AG04450 (cell line): Measurements from ENCODE around the gene PSD2. TPM values are rescaled to one million over a fixed set of nuclear protein-coding genes. Genes with fewer than 3 reads are reported as not detected.

Source experiments
- CTCF ChIA-PET: fragments of 300-600, 350-600 bp; formaldehyde crosslinking; extraction: SDS; loops from one replicate; lab custom pipeline; 2022; ENCODE audit warnings: antibody characterized with exemption, inconsistent platforms; lab: Charles Lee
- POLR2A ChIA-PET: fragments of 350-600 bp; formaldehyde crosslinking; extraction: SDS; loops from one replicate; lab custom pipeline; 2021; ENCODE audit warnings: antibody characterized with exemption, inconsistent platforms; lab: Yijun Ruan, JAX
- DNase-seq: peaks from one replicate; pipeline ENCODE4 v3.0.0-alpha.2; 2011; ENCODE audit warnings: low read depth, low spot score
- H3K27ac ChIP-seq: one replicate; pipeline ENCODE4 v1.5.1; 2012; ENCODE audit warnings: low read depth, low read length, control low read depth
- H3K27me3 ChIP-seq: one replicate; pipeline ENCODE4 v1.6.0; 2012; ENCODE audit warnings: low read length; ENCODE audit not compliant: control insufficient read depth, insufficient read depth
- H3K4me3 ChIP-seq: 2 replicates; pipeline ENCODE4 v1.5.1; 2011; ENCODE audit warnings: mild to moderate bottlenecking, low read depth, low read length, control low read depth
- H3K9me3 ChIP-seq: 2 replicates; pipeline ENCODE4 v1.5.1; 2012; ENCODE audit warnings: low read length; ENCODE audit not compliant: control insufficient read depth, insufficient read depth
- CTCF ChIP-seq: IDR thresholded peaks from 2 replicates; pipeline ENCODE4 v1.5.1; 2011; ENCODE audit warnings: low read depth, low read length, control low read depth, inconsistent platforms
- polyA plus RNA-seq: library from polyadenylated mRNA; depleted of rRNA; stranded (reverse); fragments of >200 nt; gene quantifications from 2 replicates; pipeline ENCODE4 v1.2.3, GENCODE V29; 2011

PSD2 gene
- polyA plus RNA-seq, 1 experiment: not detected

- H3K9me3 ChIP-seq: no peaks in the 10 kb centered on the region; the same call in 1 of the 2 replicates
- CTCF ChIA-PET: no interaction called here
- DNase-seq: no peak
- H3K27ac ChIP-seq: no peak overlapping the region
- no peak overlapping the region for H3K4me3 ChIP-seq
- peaks cover 5% of the 10 kb centered on the region for H3K27me3 ChIP-seq
- TF ChIP-seq CTCF: no peak
- POLR2A ChIA-PET: no interaction called here
These were observed 16.7 kb downstream of the PSD2 start for GRCh38 chr5:139812323-139812722.

GRCh38 chr5:139812836-139813805 lies 17.5 kb downstream of the PSD2 start:
- ChIA-PET CTCF (no interaction called here), POLR2A (no interaction called here)
- H3K4me3 ChIP-seq: no peak overlapping the region
- no peak for TF ChIP-seq CTCF
- no peaks in the 10 kb centered on the region; the same call in 1 of the 2 replicates for H3K9me3 ChIP-seq
- no peak overlapping the region for H3K27ac ChIP-seq
- DNase-seq: no peak
- H3K27me3 ChIP-seq: peaks cover 11% of the 10 kb centered on the region

DNA sequence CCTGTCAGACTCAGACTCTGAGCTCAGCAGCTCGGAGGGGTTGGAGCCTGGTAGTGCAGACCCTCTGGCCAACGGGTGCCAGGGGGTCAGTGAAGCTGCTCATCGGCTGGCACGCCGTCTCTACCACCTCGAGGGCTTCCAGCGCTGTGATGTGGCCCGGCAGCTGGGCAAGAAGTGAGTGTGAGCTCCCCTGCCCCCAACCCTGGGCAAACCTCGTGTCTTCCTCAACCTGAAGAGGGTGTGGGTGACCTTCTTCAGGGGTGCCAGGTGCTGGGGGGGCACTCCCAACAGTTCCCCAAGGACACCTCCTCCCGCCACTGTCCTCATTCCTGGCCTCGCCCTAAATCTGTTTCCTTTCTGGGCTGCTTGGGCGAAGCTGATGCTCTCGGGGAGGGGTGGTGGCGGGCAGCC lies 18.6 kb downstream of the PSD2 start:
- Histone ChIP-seq H3K27ac (no peak overlapping the region), H3K9me3 (no peaks in the 10 kb centered on the region; the same call in 1 of the 2 replicates), H3K27me3 (peaks cover 15% of the 10 kb centered on the region), H3K4me3 (no peak overlapping the region)
- TF ChIP-seq CTCF: no peak
- CTCF ChIA-PET: no interaction called here
- no peak for DNase-seq
- POLR2A ChIA-PET: no interaction called here

DNA sequence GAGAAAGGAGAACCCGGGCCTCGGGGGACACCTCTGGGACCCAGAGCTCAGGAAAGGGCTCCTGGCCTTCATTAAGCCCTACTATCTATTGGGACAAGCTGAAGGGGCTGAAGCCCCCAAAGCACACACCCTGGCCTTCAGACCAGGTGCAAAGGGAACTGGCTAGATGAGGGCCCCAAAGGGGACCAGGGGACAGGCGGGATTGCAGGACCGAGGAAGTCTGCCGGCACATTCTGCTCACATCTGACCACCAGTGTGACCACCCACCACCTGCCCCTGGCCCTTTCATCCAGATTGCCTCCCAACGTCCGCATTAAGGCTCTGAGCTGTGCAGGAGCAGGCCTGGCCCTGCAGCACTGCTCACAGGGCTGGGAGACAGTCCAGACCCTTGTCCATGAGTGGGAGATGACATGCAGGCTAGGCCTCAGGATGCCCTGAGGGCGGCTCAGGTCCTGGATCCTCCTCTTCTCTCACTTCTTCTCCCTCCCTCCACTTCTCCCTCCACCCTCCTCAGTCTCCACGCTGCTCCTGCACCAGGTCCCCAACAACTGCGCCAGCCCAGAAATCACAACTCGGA lies 19.2 kb downstream of the PSD2 start:
- Histone ChIP-seq H3K27me3 (peaks cover 17% of the 10 kb centered on the region), H3K27ac (no peak overlapping the region), H3K9me3 (no peaks in the 10 kb centered on the region; the same call in 1 of the 2 replicates), H3K4me3 (no peak overlapping the region)
- DNase-seq: no peak
- TF ChIP-seq CTCF: no peak
- POLR2A ChIA-PET: no interaction called here
- CTCF ChIA-PET: no interaction called here

DNA sequence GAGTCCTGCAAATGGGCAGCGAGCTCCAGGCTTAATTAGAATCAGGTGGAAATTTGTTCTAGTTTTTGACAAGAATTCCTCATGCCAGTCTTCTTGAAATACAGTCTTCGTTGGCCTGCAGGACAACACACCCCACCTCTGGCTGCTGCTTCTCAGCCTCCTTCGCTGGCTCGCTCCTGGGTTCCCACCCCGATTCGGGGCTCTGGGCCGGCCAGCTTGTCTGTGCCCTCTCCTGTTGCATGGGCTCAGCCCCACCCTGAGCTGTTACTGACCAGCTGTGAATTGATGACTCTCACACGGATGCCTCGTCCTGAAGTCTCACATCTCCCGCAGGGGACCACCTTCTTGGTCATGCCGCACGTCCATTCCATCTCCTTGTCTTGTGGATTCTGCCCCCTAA lies 21.0 kb downstream of the PSD2 start:
- Histone ChIP-seq H3K9me3 (no peaks in the 10 kb centered on the region; the same call in 1 of the 2 replicates), H3K4me3 (no peak overlapping the region), H3K27ac (no peak overlapping the region), H3K27me3 (peaks cover 19% of the 10 kb centered on the region)
- DNase-seq: no peak
- ChIA-PET CTCF (interaction anchor here (0.8 kb wide), 1 partner anchor 29 kb away, joined by 3 read pairs; no protein-coding TSS in a partner anchor), POLR2A (no interaction called here)
- no peak for TF ChIP-seq CTCF
